Naive thymus-derived CD4-positive, alpha-beta T cell (primary cell): ENCODE data around the gene RBM17. TPM values are rescaled to one million over a fixed set of nuclear protein-coding genes. Genes with fewer than 3 reads are reported as not detected.

Experiments
- ATAC-seq: fragments of 150-1000 bp; cut with Tn5 transposase; 2 replicates; pipeline ENCODE4 v1.10.0; 2021; ENCODE audit warnings: mild to moderate bottlenecking, moderate library complexity
- CTCF ChIA-PET: fragments of 350-600 bp; sonication (Branson Sonifier 250); formaldehyde crosslinking; loops from one replicate; lab custom pipeline; 2021; ENCODE audit warnings: antibody characterized with exemption; lab: Charles Lee
- POLR2A ChIA-PET: fragments of 350-600 bp; sonication (Branson Sonifier 250); formaldehyde crosslinking; loops from one replicate; lab custom pipeline; 2021; ENCODE audit warnings: antibody characterized with exemption, inconsistent platforms; lab: Charles Lee
- DNase-seq, 9 donors: peaks; one replicate each; pipeline versions ENCODE4 v3.0.0 to v3.0.0-alpha.2; 2020 to 2022; ENCODE audit warnings: mixed read lengths in 1 of 9
- H3K27ac ChIP-seq: one replicate; pipeline ENCODE4 v1.7.0; 2013; ENCODE audit warnings: mild to moderate bottlenecking, low read depth, low read length, moderate library complexity
- H3K27me3 ChIP-seq, 2 donors: one replicate each; pipeline ENCODE4 v1.7.0; 2013; ENCODE audit warnings: low read length in 2 of 2, mild to moderate bottlenecking in 2 of 2, moderate library complexity in 2 of 2; ENCODE audit not compliant: control insufficient read depth in 2 of 2, insufficient read depth in 2 of 2
- H3K36me3 ChIP-seq, 3 experiments: 1 replicate in 2 of 3; 2 replicates in 1 of 3; pipeline ENCODE4 v1.7.0; 2013; ENCODE audit warnings: low read length in 3 of 3, mild to moderate bottlenecking in 3 of 3, moderate library complexity in 1 of 3; ENCODE audit not compliant: insufficient read depth in 3 of 3, control insufficient read depth in 2 of 3
- H3K4me1 ChIP-seq, 2 donors: one replicate each; pipeline ENCODE4 v1.7.0; 2013; ENCODE audit warnings: low read length in 2 of 2, mild to moderate bottlenecking in 2 of 2, moderate library complexity in 1 of 2; ENCODE audit not compliant: control insufficient read depth in 2 of 2, insufficient read depth in 2 of 2
- H3K4me3 ChIP-seq: 2 replicates; pipeline ENCODE4 v1.7.0; 2013; ENCODE audit warnings: mild to moderate bottlenecking, low read length
- H3K9me3 ChIP-seq, 3 experiments: 1 replicate in 2 of 3; 2 replicates in 1 of 3; pipeline ENCODE4 v1.7.0; 2013; ENCODE audit warnings: low read length in 3 of 3; ENCODE audit not compliant: control insufficient read depth in 2 of 3
- H3K27ac Mint-ChIP-seq, 9 donors: one replicate each; pipeline ENCODE4 v1.8.0; 2020 to 2022; ENCODE audit warnings: mixed read lengths in 9 of 9, mild to moderate bottlenecking in 8 of 9, moderate library complexity in 5 of 9, inconsistent platforms in 2 of 9
- H3K27me3 Mint-ChIP-seq, 5 donors: one replicate each; pipeline ENCODE4 v1.8.0; 2021 to 2022; ENCODE audit warnings: mixed read lengths in 5 of 5, mild to moderate bottlenecking in 1 of 5
- H3K36me3 Mint-ChIP-seq, 5 donors: one replicate each; pipeline ENCODE4 v1.8.0; 2020 to 2022; ENCODE audit warnings: mixed read lengths in 5 of 5, mild to moderate bottlenecking in 3 of 5, inconsistent platforms in 1 of 5
- H3K4me1 Mint-ChIP-seq, 7 donors: one replicate each; pipeline ENCODE4 v1.8.0; 2020 to 2022; ENCODE audit warnings: mixed read lengths in 7 of 7, mild to moderate bottlenecking in 3 of 7, inconsistent platforms in 1 of 7
- H3K4me3 Mint-ChIP-seq, 10 donors: one replicate each; pipeline ENCODE4 v1.8.0; 2020 to 2022; ENCODE audit warnings: mild to moderate bottlenecking in 10 of 10, mixed read lengths in 10 of 10, moderate library complexity in 6 of 10, inconsistent platforms in 2 of 10
- H3K9me3 Mint-ChIP-seq, 11 donors: one replicate each; pipeline ENCODE4 v1.8.0; 2020 to 2022; ENCODE audit warnings: mixed read lengths in 11 of 11, mild to moderate bottlenecking in 4 of 11, inconsistent platforms in 1 of 11, moderate library complexity in 1 of 11
- intact Hi-C, 2 donors: fragments of 100-400 bp; cut with micrococcal nuclease; formaldehyde crosslinking; loops; one replicate each; pipeline ENCODE4 v1.15.1; 2023
- polyA plus RNA-seq, 2 donors: library from polyadenylated mRNA; unstranded; fragments of 300-500 nt; fragmentation: Illumina TruSeq; gene quantifications; one replicate each; pipeline ENCODE4 v1.2.3, GENCODE V29; 2021
- total RNA-seq, 6 experiments: library from RNA in 5 of 6; stranded (reverse) in 5 of 6; gene quantifications; 1 replicate in 5 of 6; 2 replicates in 1 of 6; pipeline ENCODE4 v1.2.3 and lab custom pipeline; 2021 to 2026

The RBM17 gene
- total and polyA plus RNA-seq, 7 experiments from 2014 or later = 66.6 to 158 (median 121) TPM

GRCh38 chr10:6128087-6128486, 39.3 kb downstream of the RBM17 start:
- ChIA-PET POLR2A (no interaction called here), CTCF (interaction anchor here (0.6 to 1.6 kb wide), 2 partner anchors 18 to 274 kb away, joined by 3 read pairs; no protein-coding TSS in a partner anchor)
- Histone ChIP-seq H3K36me3 (no peaks in the 10 kb centered on the region), H3K9me3 (no peaks in the 10 kb centered on the region), H3K4me3 (no peak overlapping the region), H3K27me3 (no peaks in the 10 kb centered on the region), H3K4me1 (peaks cover 11 to 12% of the 10 kb centered on the region in 2 donors), H3K27ac (no peak overlapping the region)
- Mint-ChIP-seq H3K4me1 (peaks cover 16 to 35% (median 20%) of the 10 kb centered on the region in 7 donors), H3K27me3 (peaks cover 0 to 10% (median 5%) of the 10 kb centered on the region in 5 donors), H3K36me3 (no peaks in the 10 kb centered on the region), H3K4me3 (no peak overlapping the region), H3K27ac (no peak overlapping the region), H3K9me3 (no peaks in the 10 kb centered on the region)
- ATAC-seq (no peak), DNase-seq (peak in 1 of 9 donors; percentile 21)
- intact Hi-C loops = no loop called here

- Histone ChIP-seq H3K4me1 (peaks cover 11 to 12% of the 10 kb centered on the region in 2 donors), H3K4me3 (no peak overlapping the region), H3K9me3 (no peaks in the 10 kb centered on the region), H3K27ac (no peak overlapping the region), H3K36me3 (no peaks in the 10 kb centered on the region), H3K27me3 (no peaks in the 10 kb centered on the region)
- H3K36me3 Mint-ChIP-seq = no peaks in the 10 kb centered on the region
- H3K27ac Mint-ChIP-seq = peak overlapping the region in 3 of 9 donors; percentile 12 to 24 (median 21)
- peaks cover 0 to 10% (median 5%) of the 10 kb centered on the region in 5 donors for H3K27me3 Mint-ChIP-seq
- ATAC-seq (peak; percentile 26), DNase-seq (peak in 1 of 9 donors; percentile 21)
- ChIA-PET CTCF (interaction anchor here (0.6 to 1.6 kb wide), 2 partner anchors 18 to 273 kb away, joined by 3 read pairs; no protein-coding TSS in a partner anchor), POLR2A (interaction anchor here (0.6 kb wide), 1 partner anchor 139 kb away, joined by 3 read pairs; no protein-coding TSS in a partner anchor)
- peak overlapping the region in 6 of 10 donors; percentile 6 to 79 (median 23) for H3K4me3 Mint-ChIP-seq
- intact Hi-C loops = no loop called here
- H3K4me1 Mint-ChIP-seq = peaks cover 16 to 30% (median 20%) of the 10 kb centered on the region in 7 donors
- H3K9me3 Mint-ChIP-seq = no peaks in the 10 kb centered on the region
Measured at GRCh38 chr10:6128591-6129251, 39.9 kb downstream of the RBM17 start.

- DNase-seq (no peak), ATAC-seq (no peak)
- Mint-ChIP-seq H3K36me3 (no peaks in the 10 kb centered on the region), H3K4me1 (peaks cover 16 to 45% (median 19%) of the 10 kb centered on the region in 7 donors), H3K9me3 (no peaks in the 10 kb centered on the region), H3K27me3 (peaks cover 0 to 10% (median 6%) of the 10 kb centered on the region in 5 donors), H3K27ac (peak overlapping the region in 1 of 9 donors; percentile 38), H3K4me3 (peak overlapping the region in 1 of 10 donors; percentile 50)
- Histone ChIP-seq H3K9me3 (no peaks in the 10 kb centered on the region), H3K27ac (no peak overlapping the region), H3K4me3 (no peak overlapping the region), H3K36me3 (no peaks in the 10 kb centered on the region), H3K27me3 (no peaks in the 10 kb centered on the region), H3K4me1 (peaks cover 11 to 12% of the 10 kb centered on the region in 2 donors)
- ChIA-PET CTCF (interaction anchor here (0.6 to 0.9 kb wide), 2 partner anchors 19 to 20 kb away, joined by 3 read pairs; no protein-coding TSS in a partner anchor), POLR2A (interaction anchor here (1.0 kb wide), 1 partner anchor 14 kb away, joined by 3 read pairs; no protein-coding TSS in a partner anchor)
- intact Hi-C loops = loop anchor here (1.0 to 2.0 kb wide), 2 partner anchors 13 to 16 kb away; no protein-coding TSS in a partner anchor
Measured at GRCh38 chr10:6130848-6131470, 42.1 kb downstream of the RBM17 start.

- Histone ChIP-seq H3K4me3 (no peak overlapping the region), H3K27me3 (no peaks in the 10 kb centered on the region), H3K36me3 (no peaks in the 10 kb centered on the region), H3K4me1 (peaks cover 12 to 15% of the 10 kb centered on the region in 2 donors), H3K27ac (no peak overlapping the region), H3K9me3 (no peaks in the 10 kb centered on the region)
- peaks cover 16 to 58% (median 22%) of the 10 kb centered on the region in 7 donors for H3K4me1 Mint-ChIP-seq
- H3K27ac Mint-ChIP-seq = no peak overlapping the region
- H3K27me3 Mint-ChIP-seq = peaks cover 0 to 12% (median 6%) of the 10 kb centered on the region in 5 donors
- no peaks in the 10 kb centered on the region for H3K36me3 Mint-ChIP-seq
- no peak for DNase-seq
- ATAC-seq = no peak
- intact Hi-C loops = no loop called here
- POLR2A ChIA-PET = no interaction called here
- no peaks in the 10 kb centered on the region for H3K9me3 Mint-ChIP-seq
- no peak overlapping the region for H3K4me3 Mint-ChIP-seq
- CTCF ChIA-PET = interaction anchor here (0.6 to 0.7 kb wide), 2 partner anchors 11 to 38 kb away, joined by 3 to 5 read pairs; no protein-coding TSS in a partner anchor
Measured at GRCh38 chr10:6133331-6134098, 44.7 kb downstream of the RBM17 start.

- H3K4me3 Mint-ChIP-seq = no peak overlapping the region
- no peaks in the 10 kb centered on the region for H3K27me3 ChIP-seq
- H3K36me3 ChIP-seq = no peaks in the 10 kb centered on the region
- DNase-seq = no peak
- no peak overlapping the region for H3K27ac Mint-ChIP-seq
- no peak overlapping the region for H3K27ac ChIP-seq
- no peaks in the 10 kb centered on the region for H3K36me3 Mint-ChIP-seq
- ChIA-PET CTCF (no interaction called here), POLR2A (interaction anchor here (0.6 kb wide), 1 partner anchor 157 kb away, joined by 3 read pairs; no protein-coding TSS in a partner anchor)
- H3K4me1 ChIP-seq = peaks cover 10 to 12% of the 10 kb centered on the region in 2 donors
- H3K4me3 ChIP-seq = no peak overlapping the region
- H3K27me3 Mint-ChIP-seq = peaks cover 0 to 19% (median 6%) of the 10 kb centered on the region in 5 donors
- H3K4me1 Mint-ChIP-seq = peaks cover 10 to 57% (median 16%) of the 10 kb centered on the region in 7 donors
- H3K9me3 Mint-ChIP-seq = no peaks in the 10 kb centered on the region
- intact Hi-C loops = no loop called here
- no peaks in the 10 kb centered on the region for H3K9me3 ChIP-seq
- ATAC-seq = no peak
Measured at GRCh38 chr10:6134099-6134823, 45.4 kb downstream of the RBM17 start.
